Measurements from ENCODE around the gene ZSCAN26.
A peak's percentile ranks its signal among the peaks of the same experiment; 100 is the strongest.

ZSCAN26 gene

DNA sequence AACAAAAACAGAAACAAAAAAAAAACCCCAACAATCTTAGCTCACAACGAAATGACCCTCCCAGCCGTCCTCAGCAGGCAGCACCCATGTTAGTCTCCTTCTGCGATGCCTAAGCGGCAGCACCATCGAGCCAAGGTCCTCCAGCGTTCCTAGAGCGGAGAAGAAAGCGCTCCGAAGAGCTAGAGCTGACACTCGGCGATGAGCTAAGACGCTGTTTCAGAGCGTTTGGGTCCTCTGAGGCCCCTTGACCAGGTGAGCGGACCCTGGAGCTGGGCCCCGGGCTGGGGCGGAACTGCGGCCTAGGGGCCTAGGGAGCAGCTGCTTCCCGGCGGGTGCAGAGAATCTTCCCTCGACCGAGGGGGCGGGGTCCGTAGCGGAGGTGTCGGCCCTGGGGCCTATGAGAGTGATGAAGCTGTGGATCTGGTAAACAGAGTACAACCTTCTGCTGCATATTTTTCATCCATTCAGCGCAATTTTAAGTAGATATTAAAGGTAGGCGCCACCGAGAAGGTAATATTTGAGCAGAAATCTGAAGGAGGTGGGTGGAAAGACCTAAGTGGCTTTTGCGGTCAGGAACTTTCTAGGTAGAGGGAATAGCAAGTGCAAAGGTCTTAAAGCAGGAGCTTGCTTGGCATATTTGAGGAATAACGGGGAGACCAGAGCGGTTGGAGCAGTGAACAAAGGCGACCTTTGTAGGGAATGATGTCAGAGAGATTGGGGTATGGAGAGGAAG is at the start of gene ZSCAN26:
Gene ZSCAN26, plus strand, starts transcription at position 182 of the 733 bp plus-strand sequence. CDS start 4,777 bp downstream, outside the sequence.
- DNase-seq (ENCODE audit: low spot score) = peak; percentile 71

DNA sequence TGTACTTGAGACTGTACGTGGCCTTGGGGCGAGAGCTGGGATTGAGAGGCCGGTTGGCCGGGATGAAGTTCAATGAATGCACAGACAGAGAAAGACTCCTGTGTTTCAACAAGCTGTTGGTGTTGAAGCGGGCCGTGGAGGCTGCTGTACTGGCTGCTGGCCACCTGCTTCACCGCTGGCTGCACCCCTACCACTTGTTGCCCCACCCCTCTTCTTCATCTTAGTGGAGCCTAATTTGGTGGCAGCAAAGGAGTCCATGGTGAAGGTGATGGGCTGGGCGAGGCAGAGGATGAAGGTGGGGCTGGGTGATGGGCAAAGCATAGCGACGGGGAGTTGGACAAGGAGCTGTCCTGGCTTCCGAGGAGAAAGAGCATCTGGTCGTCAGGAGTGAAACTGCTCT is 49.1 kb upstream of the ZSCAN26 start:
- no peak for DNase-seq (ENCODE audit: low spot score)

DNA sequence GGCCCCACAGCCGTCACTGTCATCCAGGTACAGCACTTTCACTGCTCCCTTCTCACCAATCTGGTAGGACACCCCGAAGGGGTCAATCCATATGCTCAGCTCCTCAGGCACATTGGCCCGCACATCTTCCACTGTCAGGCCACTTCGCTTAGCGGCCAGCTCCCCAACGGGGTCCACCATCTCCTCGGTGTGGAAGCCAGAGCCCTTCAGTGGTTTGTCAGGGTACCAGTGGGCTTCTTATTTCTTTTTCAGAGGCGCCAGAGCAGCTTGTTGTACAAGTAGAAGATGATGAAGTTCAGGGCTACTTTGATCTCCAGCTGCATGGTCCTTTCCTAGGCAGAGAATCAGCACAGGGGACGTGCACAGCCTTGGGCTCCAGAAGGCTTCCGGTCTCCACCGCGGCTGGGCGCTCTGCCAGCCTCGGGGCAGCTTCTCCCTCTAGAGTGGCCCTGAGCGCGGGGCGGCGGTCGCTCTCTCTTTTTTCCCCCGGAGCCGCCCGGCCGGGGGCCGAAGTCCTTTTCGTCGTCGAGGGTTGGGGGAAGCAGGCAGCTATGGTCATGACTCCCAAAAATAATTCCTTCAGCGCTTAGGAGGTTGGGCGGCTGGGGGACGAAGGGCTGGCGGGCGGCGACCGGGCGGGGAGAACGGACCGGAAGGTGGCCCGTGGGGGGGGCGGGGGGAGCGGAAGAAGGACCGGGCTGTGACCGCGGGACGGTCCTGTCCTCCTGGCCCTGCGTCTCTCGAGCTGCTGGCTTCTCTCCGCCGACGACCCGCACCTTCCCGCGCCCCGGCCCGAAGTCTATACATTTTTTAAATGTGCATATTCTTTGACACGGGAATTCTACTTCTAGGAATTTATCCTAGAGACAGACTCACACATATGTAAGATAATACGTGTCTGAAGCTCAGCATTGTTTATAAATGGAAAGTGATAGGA is 48.4 kb upstream of the ZSCAN26 start:
- DNase-seq (ENCODE audit: low spot score) = peak; percentile 70

DNA sequence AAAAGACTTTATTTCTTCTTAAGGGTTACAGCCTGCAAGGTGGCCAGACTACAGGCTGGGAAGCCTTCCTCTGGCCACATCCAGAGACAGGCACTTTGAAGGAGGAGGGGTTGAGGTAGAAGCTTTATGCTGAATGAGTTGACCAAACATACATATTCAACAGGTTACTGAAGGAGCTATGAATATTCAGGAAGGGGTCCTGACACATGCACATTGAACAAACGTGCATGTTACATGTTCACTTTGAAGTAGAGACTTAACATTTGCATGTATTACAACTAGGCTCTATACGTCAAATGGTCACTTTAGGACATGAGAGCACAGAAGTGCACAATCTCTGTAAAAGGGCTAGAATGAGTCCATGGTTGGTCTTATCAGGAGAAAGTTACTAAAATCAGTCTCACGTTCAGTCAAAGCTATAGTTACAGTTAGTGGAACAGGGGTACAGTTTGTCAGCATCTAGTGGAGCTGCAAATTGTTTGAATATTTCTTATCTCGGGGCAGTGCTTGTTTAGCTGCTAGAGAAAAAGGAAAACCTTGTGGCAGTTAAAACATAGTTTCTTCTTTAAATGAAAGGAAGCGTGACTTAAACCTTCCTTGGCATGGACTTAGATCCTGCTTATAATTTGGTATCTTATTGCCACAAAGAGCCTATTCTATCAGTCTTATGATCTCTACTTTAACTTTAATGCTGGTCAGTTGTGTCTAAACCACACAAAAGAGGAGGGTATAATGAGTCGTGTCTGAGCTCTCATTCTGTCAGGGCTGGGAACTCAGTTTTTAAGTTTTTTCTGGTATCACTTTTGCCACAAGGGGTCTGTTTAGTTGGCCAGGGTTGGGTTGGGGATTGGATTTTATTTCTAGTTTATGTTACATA is 46.4 kb upstream of the ZSCAN26 start:
- DNase-seq (ENCODE audit: low spot score) = no peak

DNA sequence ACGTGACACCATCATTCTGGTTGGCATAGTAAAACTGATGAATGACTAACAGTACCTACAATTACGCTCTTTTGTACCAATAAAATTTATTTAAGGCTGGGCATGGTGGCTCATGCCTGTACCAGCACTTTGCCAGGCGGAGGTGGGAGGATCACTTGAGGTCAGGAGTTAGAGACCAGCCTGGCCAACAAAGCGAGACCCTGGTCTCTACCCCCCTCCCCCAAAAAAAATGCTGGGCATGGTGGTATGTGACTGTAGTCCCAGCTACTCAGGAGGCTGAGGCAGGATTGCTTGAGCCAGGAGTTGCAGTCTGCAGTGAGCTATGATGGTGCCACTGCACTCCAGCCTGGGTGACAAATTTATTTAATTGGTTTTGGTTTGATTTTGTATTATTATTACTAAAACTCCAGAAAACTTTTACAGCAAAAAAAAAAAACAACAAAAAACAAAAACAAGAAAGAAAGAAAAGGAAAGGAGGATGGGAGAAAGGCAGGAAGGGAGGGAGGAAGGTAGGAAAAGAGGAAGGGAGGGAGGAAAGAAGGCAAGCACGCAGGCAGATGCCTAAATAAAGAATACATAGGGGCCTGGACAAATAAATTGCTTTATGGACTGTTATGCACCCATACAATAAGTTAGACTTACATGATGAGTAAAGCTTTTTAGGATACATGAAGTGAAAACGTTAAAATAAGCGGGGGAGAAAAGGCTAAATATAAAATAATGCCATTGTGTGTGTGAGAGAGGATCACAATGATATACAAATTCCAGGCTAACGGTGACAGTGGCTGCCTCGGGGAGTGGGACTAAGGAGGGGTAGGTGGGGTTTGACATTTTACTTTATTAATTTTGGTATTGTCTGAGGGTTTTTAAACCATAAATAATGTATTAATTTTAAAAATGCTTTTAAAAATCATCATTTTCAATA is 42.5 kb upstream of the ZSCAN26 start:
- peak; percentile 33 for DNase-seq (ENCODE audit: low spot score)

DNA sequence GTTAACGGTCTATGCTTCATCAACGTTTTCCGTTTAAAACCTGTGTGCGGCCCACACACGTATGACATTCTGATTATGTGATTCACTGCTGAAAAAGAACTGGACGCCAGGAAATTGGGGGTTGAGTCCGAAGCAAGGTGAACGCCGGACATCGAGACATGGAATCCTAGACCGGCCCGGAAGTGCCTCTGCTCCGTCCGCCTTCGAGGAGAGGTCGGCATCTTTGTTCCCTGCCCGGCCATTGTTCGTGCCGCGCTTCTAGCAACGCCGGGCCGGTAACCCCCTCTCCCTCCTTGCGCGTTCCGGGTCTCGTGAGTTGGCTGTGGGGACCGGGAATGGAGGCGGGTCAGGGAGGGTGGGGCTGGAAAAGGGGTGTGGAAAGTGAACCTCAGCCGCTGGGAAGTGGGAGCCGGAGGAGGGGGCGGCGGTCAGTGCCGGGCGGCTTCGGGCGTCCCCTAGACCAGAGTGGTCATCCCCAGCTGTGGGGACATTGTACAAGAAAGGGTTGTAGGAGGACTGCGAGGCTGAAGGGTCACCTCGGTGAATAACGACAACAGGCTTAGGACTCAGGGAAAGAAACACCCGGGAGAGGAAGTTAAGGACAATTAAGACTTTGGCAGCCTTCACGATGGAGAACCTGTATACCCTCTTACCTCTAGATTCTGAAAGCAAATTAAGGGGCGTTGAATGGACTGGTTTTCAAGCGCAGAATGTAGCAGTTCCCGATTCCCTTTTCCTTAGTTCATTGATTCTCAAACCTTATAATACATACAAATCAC is 41.7 kb upstream of the ZSCAN26 start, which contains the start of gene ZSCAN9:
Gene ZSCAN9, plus strand, starts transcription at position 220 of the 779 bp plus-strand sequence. CDS start 1,810 bp downstream, outside the sequence.
- DNase-seq (ENCODE audit: low spot score) = peak; percentile 95

DNA sequence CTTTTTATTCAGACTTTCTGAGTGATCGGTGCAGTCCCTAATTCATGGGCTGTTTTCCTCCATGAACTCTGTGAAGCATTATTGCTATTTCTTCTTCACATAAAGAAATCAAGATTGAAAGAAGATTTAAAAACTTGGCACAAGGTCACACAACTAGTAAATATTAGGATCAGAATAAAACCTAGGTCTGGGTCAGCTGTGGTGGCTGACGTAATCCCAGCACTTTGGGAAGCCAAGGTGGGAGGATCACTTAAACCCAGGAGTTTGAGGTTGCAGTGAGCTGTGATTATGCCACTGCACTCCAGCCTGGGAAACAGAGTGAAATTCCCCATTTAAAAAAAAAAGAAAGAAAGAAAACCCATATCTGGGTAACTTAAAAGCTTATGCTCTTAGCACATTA is 40.5 kb upstream of the ZSCAN26 start:
- DNase-seq (ENCODE audit: low spot score) = no peak

DNA sequence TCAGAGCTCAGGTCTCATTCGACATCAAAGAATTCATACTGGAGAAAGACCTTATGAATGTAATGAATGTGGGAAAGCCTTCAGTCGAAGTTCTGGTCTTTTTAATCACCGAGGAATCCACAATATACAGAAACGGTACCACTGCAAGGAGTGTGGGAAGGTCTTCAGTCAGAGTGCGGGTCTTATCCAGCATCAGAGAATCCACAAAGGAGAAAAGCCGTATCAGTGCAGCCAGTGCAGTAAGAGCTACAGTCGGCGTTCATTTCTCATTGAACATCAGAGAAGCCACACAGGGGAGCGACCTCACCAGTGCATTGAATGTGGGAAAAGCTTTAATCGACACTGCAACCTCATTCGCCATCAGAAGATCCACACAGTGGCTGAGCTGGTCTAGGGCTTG is 34.2 kb upstream of the ZSCAN26 start:
- DNase-seq (ENCODE audit: low spot score) = no peak

DNA sequence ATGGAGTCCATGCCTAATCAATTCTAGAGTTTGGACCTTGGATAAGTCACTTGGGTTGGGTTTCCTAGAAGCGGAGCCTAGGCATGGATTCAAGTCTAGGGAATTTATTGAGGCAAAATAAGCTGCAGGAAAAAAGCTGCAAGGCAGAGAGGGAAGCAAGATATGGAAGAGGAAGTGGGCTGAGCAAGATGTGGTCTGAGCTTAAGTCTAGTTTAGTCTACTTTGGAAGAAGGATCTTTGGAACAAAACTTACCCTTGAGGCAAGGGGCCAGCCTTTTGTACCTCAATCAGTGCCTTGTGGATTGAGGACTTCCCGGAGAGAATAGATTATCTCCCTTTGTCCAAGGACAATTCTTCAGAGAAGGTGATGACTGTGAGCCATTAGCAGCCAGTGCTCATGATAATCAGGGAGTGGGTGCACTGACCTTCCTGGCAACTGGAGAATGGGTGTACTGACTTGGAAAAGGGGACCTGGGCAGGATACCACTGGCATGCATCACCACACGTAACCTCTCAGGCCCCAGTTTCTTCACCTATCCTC is 31.0 kb upstream of the ZSCAN26 start:
- DNase-seq (ENCODE audit: low spot score) = no peak

DNA sequence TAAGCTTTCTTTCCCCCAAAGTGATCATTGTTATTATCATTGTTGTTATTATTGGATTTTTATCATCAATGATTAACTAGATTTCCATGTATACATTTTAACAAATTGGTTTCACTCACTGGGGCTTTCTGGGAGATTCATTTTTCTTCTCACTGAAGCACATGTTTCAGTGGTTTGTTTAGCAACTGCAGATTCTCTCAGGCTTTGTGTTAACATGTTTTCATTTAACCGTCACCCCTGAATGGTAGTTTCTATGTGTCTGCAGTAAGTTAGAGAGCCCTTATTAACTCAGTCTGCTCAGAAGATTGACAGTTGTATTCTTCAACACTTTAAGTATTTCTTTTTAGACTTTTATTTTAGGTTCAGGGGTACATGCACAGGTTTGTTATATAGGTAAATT is 27.3 kb upstream of the ZSCAN26 start:
- DNase-seq (ENCODE audit: low spot score) = no peak

DNA sequence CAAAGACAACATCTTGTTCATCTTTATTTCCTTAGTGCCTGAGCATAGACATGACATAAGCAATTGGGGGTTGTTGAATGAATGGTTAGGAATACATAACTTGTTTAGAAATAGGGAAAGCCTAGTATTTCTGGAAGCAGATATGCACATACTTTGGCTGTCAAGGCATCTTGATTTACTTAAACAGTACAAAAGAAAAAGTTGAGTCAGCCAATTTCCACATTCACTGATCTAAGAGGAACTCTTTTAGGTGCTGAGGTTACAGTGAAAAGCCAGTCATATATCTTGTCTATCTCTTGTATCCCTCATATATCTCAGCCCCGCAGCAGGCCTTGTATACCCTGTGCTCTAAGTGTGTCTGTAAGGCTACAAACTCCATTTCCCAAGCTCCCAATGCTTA is 26.5 kb upstream of the ZSCAN26 start:
- DNase-seq (ENCODE audit: low spot score) = no peak

DNA sequence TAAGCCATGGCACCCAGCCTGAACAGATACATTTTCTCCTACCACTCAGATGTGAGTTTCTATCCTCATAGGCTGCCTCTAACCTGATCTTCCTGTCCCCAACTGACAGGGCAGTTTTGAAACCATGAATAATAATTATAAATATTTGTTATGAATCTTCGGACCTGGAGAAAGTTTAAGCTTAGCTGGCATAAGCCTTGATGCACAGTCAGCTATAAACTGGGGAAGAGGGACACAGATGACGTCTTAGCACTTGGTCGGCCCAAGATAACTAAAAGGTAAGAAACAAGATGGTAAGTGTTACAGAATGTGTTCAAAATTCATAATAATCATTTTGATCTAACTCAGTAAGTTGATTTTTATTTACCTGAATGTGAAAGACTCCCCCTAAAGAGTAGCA is 23.0 kb upstream of the ZSCAN26 start:
- DNase-seq (ENCODE audit: low spot score) = no peak

DNA sequence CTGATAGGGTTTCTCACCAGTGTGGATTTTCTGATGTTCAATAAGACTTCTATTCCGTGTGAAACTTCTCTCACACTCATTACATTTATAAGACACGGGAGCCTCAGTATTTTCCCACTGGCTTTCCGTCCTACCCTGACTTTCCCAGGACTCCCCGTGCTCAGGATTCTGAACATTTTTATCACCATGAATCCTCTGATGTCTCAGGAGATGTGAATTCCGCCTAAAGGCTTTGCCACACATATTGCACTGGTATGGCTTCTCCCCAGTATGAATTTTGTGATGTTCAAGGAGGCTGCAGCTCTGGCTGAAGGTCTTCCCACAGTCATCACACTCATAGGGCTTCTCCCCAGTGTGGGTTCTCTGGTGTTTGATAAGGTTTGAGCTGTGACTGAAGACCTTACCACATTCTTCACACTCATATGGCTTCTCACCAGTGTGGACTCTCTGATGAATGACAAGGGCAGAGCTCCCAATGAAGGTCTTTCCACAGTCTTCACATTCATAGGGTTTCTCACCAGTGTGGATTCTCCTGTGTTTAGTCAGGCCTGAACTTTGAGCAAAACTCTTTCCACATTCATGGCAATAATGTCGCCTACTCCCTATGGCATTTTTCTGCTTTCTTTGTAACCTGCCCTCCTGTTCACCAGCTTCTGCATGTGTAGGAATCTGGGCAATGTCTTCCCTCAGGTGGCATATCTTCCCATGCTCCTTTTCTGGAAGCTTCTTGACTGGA is 21.6 kb upstream of the ZSCAN26 start:
- no peak for DNase-seq (ENCODE audit: low spot score)

DNA sequence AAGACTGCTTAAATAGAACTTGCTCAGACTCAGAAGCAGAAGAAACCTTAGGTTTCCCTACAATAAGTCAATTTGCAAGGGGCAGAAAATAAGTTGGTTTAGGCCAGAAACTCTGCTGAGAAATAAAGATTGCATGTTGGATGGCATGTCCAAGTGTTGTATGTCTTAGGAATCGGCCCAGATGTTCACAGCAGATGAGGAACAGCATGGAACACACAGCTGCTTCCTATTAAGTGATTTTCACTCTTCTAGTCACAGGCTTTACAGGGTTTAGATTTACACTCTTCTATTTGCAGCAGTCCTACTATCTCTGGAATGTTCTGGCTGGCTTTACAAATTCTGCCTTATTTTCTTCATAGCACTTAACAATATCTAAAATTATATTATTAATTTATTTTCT is 18.0 kb upstream of the ZSCAN26 start:
- DNase-seq (ENCODE audit: low spot score) = no peak

DNA sequence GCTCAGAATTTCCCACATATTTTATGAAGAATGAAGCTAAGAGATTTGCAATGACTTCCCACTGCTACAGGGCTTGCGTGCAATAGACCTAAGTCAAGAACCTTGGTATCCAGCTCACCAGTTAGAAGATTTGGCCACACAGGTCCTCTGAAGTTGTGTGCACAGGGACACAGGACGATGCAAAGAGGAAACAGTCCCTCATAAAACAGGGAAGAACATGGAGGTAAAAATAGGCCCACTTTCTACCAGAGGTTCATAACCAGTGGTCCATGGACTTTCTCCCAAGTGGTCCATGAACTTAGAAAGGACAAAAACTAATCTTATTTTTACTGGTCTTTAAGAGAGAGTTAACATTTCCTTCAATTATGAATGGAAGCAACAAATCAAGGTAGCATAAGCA is 16.2 kb upstream of the ZSCAN26 start:
- no peak for DNase-seq (ENCODE audit: low spot score)

DNA sequence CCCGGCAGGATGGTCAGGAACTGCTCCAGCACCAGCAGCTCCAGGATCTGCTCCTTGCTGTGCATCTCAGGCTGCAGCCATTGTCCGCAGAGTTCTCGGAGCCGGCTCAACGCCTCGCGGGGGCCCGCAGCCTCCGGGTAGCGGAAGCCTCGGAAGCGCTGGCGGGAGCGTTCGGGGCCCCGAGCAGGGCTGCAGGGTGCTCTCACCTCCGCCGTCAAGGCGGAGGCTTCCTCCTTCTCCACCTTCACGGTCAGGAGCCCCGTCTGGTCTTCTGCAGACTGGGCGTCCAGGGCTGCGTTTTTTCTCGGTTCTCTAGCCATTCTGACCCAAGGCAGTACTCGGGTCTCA is 15.3 kb upstream of the ZSCAN26 start:
- no peak for DNase-seq (ENCODE audit: low spot score)

DNA sequence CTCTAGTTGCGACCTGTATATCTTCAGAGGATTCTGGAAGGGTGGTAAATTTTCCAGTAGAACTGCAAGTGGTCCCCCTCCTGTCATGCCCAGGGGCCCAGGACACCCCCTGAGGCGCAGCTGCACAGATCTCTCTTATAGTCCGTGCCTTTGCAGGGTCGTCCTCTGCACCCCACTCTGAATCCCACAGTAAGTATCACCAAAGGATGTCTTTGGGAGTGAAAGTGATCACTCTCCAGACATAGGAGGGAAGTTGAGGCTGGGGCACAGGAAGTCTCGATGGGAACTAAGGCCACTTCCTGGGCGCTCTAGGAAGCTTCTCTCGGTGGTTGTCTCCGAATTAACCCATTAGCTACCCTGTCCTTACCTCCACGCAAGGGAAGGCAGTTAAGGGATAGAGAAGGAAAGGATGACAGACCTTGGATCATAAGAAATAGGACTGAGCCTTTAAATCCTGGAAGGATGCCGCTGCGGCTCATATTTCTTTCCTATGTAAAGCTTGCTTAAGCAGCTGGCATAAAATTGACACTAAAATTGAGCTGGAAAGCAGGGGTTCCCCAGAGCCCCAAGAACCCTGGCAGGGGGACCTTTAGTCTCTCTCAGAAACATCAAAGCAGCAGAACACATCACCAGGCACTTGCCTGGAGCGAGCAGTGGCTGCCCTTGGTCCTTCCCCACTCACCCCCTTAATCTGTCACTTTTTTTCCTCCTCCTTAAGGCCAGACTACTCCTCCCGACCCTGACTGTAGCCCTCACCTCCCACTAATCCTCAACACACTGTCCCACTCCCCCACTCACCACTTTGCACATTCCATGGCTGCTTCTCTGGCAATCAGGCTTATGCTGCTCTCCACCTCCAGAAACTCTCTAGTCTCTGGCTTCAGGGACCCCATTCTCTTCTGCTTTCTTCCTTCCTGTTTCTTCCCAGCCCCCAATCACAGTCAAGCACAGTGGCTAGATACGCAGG is 14.7 kb upstream of the ZSCAN26 start, which contains the start of gene ZKSCAN4:
Gene ZKSCAN4, minus strand, starts transcription at position 261 of the 967 bp plus-strand sequence. CDS start 289 bp downstream, outside the sequence.
- DNase-seq (ENCODE audit: low spot score) = peak; percentile 77

DNA sequence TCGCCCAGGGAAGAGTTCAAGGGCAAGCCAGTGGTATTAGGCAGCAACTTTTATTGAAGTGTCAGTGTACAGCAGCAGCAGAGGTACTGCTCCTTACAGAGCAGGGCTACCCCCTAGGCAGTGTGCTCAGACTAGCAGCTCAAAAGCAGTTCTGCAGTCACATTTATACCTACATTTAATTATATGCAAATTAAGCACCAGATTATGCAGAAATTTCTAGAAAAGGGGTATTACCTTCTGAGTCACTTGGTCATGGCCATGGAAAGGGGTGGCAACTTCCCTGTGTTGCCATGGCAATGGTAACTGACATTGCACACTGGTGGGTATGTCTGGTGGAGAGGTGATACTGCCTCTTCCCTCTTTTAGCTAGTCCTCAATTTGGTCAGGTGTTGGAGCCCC is 12.8 kb upstream of the ZSCAN26 start:
- no peak for DNase-seq (ENCODE audit: low spot score)

Measured in kidney capillary endothelial cell (primary cell).